GM18502 (cell line): ENCODE results near the gene USF1.

ENCODE experiments used
- ATAC-seq: cut with Tn5 transposase; IDR thresholded peaks from one replicate; pipeline ENCODE4 v1.9.1; 2021; ENCODE audit warnings: mild to moderate bottlenecking; ENCODE audit not compliant: unreplicated experiment, poor library complexity

USF1 gene, protein sequence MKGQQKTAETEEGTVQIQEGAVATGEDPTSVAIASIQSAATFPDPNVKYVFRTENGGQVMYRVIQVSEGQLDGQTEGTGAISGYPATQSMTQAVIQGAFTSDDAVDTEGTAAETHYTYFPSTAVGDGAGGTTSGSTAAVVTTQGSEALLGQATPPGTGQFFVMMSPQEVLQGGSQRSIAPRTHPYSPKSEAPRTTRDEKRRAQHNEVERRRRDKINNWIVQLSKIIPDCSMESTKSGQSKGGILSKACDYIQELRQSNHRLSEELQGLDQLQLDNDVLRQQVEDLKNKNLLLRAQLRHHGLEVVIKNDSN

DNA sequence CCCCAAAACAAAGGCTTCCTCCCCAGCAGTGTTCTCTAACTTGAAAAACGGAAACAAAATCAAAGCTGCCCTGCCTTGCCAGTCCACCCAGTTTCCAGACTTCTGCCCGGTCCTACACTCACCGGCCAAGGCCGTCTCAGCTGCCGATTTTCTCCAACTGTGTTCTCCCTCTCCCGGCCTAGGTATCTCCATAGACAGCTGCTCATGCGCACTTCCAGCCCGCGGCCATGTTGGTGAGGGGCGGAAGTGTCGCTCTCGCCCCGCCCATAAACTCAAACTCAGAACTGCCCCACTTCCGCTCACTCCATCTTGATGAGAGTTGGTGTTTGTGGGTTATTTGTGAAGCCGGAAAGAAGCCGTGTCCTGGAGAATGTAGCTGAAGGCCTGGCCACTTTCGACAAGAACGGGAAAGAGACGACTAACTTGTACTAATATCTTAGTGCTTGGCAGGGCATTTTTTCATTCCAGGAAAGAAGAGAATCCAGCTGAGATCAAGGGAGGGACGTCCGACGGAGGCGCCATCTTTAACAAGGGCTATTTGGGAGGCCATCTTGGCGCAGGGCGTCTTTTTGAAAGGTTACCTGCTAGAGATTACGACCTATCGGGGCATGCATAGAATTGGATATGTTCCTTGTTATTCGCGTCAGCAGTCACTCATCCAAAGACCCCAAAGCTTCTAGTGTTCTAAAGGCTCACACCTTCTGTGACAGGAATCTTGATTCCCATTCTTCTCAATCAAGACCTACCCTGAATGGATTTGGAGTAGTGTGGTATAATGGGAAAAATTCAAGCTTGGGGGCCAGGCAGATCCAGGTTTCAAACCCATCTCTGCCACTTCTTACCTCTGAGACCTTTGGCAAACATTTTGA lies at the start of gene USF1:
Gene USF1 (minus strand): TSS at position 242 of the 869 bp plus-strand sequence. CDS start 2,702 bp downstream, outside the sequence.
- ATAC-seq = peak; percentile 63

DNA sequence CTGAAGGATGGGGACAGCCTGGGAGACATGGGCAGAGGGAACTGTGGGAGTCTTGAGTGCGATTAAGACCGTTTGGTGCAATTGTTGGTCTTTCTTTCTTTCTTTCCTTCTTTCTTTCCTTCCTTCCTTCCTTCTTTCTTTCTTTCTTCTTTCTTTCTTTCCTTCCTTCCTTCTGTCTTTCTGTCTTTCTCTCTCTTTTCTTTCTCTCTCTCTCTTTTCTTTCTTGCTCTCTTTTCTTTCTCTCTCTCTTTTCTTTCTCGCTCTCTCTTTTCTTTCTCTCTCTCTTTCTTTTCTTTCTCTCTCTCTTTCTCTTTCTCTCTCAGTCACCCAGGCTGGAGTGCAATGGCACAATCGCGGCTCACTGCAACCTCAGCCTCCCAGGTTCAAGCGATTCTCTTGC lies 49.5 kb upstream of the USF1 start:
- ATAC-seq = no peak

DNA sequence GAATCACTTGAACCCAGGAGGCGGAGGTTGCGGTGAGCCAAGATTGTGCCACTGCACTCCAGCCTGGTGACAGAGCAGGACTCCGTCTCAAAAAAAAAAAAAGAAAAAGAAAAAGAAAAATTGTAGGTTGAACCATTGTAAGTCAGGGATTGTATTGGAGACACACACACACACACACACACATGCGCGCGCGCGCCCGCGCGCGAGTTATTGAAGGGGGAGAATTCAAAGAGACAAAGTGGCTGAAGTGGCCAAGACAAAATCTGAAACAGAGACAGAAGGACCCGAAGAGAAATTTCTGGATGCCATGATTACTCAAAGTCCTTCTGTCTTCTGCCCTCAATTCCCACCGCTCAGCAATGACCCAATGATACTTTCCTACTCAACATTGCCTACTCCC lies 48.7 kb upstream of the USF1 start:
- no peak for ATAC-seq

DNA sequence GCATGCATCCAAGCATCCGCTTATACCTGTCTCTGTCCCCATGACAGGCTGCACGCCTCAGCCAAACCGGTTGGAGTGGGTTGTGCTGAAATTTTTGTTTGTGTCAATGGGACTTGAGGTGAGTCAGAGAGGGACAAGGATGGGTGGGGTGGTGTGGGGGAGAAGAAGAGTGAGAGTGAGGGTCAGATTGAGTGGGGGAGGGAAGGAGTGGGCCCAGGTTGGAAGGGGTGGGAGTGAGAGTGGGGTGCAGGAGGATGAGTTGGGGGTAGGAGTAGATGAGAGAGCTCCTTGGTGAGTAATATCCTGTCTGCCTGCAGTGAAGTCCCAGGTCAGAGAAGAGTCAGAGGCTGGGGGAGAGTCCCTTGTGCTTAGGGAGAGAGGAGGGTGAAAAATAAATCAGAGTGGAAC lies 46.8 kb upstream of the USF1 start:
- no peak for ATAC-seq

DNA sequence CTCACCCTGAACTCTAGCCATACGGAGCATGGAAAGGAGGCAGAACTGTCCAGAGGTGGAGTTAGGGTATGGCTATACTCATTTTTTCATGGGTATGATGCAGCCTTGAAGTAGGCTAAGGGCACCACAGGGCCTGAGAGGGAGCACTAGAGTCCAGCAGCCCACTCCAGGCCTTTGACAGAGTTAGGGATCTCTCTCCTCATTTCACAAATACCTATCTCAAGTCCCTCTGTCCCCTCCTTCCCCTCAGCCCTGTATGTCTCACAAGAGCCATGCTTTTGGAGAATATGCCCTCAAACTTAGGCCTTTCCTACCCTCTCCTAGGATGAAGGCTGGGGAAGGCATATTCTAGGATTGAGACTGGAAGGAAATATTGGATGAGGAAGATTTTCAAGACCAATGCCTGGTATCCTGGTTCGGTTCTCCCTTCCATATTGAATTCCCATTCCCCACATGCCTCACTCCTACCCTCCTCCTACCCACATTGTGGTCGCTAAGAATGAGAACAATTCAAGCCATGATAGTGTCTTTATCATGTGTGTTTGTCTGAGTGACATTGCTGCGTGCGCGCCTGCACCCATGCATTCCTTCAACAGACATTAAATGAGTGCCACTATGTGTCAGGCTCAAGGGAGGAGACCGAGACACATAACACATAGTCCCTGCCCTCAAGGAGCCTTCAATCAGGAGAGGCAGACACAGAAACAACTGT lies 46.2 kb upstream of the USF1 start:
- no peak for ATAC-seq

DNA sequence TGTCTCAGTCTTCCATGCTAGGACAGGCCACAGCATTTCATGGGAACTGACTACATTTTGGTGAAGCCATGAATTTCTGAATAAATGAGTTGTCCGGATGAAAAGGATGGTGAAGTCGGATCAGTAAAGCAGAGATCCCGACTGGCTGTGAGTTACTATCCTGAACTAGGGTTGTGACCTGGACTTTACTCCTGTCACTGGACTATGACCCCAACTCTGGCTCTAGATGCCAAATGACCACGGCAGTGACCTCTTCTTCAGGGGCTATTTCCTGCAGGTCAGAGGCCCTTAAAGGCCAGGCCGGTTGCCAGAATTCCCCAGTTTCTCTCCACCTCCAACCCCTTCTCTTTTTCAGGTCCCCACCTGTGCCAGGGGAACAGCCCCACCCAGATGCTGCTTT lies 45.3 kb upstream of the USF1 start:
- no peak for ATAC-seq

DNA sequence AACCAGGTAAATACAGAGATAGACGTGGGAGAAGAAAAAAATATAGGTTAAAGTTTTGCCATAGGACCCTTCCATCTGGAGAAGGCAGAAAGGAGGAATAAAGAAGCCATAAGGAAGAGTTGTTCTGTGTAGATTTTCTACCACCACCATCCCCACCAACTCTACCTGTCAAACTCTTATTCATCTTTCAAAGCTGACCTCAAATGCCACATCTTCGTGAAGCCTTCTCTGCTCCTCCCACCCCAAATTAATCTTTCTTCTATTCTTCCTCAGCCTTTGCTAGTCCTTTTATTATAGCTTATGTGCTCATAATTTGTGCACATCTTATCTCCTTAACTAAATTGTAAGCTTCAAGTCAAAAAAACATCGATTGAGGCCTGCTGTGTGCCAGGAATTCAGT lies 44.8 kb upstream of the USF1 start:
- no peak for ATAC-seq

DNA sequence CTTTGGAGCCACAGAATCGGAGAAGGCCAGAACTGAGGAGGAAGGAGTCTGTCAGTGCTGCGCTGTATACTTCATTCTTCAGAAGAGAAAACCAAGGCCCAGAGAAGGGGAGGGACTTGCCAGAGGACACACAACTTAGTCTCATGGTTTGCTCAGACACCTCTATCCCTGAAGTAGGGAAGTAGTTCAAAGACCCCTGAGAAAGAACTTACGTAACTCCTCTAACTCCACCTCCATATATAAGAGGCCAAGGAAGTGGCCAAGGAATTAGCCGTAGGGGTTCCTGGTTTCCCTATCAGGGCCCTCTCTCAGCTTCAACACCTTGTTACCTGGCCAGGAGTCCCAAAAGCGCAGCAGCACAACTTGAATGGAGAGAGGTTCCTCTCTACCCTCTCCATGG lies 44.2 kb upstream of the USF1 start:
- ATAC-seq = no peak

DNA sequence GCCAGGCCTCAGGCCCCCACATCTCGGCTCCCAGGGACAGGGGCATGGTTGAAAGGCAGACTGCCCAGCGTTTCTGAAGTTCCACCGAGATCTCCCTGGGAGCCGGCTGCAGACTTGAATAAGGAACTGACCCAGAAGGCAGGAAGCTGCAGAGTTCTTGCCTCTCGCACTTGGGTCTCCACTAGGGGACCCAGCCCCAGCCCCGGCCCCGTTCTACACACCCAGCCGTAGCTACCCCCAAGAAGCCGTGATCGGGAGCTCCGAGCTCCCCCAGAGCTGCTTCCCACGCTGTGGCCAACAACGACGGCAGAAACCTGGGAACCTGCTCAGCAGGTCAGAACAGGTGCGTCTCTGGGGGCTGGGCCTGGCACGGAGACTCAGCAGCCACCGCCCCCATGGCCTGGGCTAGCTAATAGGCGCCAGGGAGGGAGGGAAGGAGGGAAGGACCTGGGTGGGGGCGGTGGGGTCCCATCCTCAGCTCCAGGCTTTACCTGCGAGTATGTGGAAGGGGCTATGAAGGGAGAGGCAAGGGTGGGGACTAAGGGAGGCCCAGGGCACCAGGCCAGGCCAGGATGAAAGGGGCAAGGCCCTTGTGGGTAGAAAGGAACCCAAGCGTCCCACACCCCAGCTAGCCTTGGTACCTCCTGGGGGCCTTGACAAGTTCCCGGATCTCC lies 43.6 kb upstream of the USF1 start, which contains the start of gene NECTIN4:
Gene NECTIN4 (minus strand): TSS at position 308 of the 674 bp plus-strand sequence. CDS start 262 bp downstream, at position 46.
- no peak for ATAC-seq

DNA sequence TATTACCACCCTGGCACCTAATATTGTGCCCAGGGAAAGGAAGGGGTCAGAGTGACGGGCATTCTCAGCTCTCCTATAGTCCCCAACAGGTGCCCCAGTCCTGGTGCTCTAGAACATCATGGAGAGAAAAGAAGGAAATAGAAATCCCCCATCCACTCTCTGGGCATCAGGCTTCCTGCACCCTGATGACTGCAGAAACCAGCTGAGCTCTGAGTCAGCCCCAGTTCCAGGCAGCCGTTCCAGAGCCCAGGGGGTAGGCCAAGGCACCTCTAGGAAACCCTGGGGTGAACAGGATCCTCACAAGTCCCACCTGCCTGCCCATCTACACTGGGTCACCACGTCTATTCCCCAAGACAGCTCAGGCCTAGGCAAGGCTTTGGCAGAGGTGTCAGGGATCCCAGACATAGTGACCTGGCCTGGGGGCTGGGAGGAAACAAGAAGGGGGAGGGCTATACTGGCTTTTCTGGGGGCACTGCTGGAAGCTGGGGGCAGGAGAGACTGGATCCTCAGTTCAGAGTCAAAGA lies 42.9 kb upstream of the USF1 start:
- ATAC-seq = no peak

DNA sequence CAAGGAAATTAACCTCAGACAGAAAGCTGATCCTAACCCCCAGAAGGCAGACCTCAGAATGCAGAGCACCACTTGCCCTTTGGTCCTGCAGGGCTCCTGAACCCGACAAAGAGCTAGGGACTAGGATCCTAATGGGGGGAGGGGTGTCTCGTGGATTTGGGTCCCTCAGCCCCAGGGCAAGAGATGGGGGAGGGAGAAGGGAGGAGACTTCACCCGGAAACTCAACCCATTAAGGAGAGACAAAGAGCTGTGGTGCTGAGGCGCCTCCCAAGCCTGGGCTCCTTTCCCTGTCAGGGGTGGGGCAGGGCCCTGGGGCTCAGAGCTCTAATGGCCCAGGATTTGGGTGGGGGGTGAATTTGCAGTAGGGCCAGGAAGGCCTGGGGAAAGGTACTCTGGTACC lies 40.7 kb upstream of the USF1 start:
- ATAC-seq = no peak

DNA sequence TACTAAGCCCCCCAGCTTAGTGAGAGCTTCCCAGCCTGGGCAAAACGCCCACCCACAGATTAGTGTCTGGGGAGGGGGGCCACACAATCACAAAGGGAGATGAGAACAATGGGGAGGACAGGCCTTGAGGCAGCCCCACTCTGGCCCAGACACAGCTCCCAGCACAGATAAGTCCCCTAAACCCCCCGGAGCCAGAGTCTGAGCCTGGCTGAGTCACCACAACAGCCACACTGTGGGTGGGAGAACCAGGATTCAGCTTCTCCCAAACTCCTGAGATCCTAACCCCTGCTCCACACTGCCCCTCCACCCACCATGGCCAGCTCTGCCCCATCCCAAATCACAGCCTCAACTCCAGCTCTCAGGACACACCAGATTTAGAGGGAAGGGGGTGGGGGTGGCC lies 39.4 kb upstream of the USF1 start:
- no peak for ATAC-seq

DNA sequence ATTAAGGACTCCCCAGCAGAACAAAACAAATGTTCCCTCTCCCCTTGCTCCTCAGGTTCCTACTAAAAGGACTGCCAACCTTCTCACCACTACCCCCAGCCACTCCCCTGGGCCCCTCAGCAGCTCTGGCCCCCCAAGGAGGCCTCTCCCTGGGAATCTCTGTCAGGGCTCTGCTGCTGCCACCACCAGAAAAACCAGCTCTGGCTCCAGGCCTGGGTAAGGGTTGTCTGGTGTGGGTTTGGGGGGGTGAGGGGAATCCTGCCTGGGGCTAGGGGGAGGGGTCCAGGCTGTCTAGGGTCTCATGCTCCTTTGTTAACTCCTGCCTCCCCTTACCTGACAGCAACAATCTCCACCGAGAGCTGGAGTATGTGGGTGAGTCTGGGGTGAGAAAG lies 38.8 kb upstream of the USF1 start:
- no peak for ATAC-seq

DNA sequence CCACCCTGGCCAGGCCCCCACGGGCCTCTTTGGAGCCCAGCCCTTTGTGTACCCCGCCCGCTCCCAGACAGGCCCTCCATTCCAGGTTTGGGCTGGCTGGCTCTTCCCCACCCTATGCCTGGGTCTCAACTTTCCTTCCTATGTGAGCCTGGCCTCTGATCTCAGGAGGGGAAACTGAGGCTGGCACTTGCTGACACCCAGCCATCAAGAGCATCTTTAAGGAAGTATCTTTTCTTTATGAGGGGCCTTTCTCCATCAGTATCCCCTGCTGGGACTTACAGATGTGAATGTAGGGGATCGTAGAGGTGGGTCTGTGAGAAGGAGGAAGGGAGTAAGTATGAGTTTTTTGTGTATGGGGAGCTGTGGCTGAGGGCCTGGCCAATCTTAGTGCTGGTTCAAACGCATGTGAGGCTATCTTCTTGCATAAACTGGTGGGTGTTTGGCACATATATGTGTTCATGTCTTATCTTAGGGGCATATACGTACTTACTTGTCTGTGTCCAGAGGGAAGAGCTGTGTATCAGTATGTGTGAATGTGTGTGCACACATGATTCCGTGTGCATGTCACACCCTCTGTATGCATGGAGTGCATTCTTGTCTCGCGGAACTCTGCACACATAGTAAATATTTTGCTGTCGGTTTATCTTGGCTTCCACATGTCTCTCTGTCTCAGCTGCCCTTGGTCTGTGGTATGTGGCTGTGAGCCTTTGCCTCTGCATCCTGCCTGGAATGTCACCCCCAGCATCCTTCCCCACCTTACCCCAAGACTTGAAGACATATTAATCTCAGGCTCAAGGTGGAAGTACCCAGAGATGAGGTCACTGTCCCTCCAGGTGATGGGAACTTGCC lies 38.2 kb upstream of the USF1 start:
- no peak for ATAC-seq

DNA sequence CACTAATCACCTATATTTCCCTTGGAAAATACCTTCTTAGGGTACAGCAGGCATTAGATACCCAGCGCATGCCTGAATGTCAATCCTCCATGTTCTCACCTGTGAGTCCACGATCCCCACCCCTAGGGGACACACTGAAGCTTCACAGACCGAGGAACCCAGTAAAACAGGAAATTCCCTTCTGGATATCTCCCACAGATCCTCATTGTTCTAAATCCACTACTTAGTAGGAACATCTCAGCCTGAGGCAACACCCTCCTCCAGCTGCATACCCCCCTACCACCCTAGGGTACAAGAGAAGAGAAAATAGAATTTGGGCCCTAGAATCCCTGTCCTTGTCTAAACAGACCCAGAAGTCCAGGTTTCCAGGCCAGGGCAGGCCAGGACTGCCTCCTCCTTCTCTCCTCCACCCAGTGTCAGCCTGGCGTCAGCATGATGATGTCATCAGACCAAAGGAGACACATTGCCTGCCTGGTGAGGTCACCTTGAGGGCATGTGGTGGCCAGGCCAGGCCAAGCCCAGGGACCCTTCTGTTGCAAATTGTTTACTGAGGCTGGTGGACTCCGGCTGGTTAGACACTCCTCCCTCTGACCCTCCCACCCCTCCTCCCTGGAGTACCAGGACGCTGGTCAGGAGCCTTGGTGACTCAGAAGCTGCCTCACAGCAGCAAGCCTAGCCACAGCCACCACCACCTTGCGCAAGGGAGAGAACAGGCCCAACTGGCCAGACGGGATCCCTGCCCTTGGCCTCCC lies 37.4 kb upstream of the USF1 start:
- ATAC-seq = no peak

DNA sequence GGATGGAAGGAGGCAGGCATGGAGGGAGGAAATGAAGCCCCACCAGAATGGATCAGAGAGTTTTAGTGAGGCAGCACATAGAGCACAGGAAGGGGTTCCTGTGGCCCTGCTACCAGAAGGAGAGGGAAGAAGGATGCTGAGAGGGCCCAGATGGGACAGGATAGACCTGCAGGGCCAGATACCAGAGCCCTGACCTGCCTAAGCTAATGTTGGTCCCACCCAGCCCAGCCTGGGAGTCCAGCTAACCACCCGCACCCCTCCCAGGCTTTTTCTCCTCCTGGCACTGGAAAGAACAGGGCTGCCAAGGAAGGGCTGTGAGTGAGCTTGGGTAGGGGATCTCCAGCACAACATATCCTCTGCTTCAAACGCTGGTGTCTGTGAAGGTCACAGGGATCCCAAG lies 36.7 kb upstream of the USF1 start:
- no peak for ATAC-seq

DNA sequence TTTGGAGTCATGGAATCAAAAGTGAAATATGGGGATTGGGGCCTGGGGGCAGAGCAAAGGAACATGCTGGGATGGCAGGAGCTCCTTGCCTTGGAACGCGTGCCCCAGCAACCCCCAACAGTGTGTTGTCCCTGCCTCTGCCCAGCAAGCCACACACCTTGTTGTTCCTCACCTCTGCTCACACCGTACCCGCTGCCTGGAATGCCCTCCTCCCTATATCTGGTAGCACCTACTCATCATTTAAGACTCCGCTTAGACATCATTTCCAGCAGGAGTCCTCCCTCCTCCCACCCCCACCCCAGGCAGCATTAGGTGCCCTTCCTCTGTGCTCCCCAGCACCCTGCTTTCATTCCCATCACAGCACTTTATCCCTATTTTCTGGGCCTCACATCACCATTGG lies 35.7 kb upstream of the USF1 start:
- ATAC-seq = no peak
